HepG2 (cell line): ENCODE data around the gene RBCK1. TPM values are rescaled to one million over a fixed set of nuclear protein-coding genes. Genes with fewer than 3 reads are reported as not detected.

ENCODE experiments used
- BHLHE40 ChIP-seq: IDR thresholded peaks from 2 replicates; pipeline ENCODE4 v1.6.1; 2011; ENCODE audit warnings: low read length, improper control_type of control experiment
- CENPT ChIP-seq: sonication (generic); formaldehyde crosslinking; IDR thresholded peaks from 2 replicates; pipeline ENCODE4 v1.8.0; 2022; ENCODE audit warnings: low read depth, mild to moderate bottlenecking, moderate library complexity, missing genetic modification reagents
- GFI1 ChIP-seq: sonication (generic); formaldehyde crosslinking; IDR thresholded peaks from 2 replicates; pipeline ENCODE4 v1.5.0; 2020; ENCODE audit warnings: missing genetic modification reagents, mild to moderate bottlenecking, borderline replicate concordance
- ZBTB42 ChIP-seq: sonication (generic); formaldehyde crosslinking; IDR thresholded peaks from 2 replicates; pipeline ENCODE4 v1.5.0; 2020; ENCODE audit warnings: mild to moderate bottlenecking, missing genetic modification reagents
- ZHX2 ChIP-seq, 2 experiments: sonication (generic) in 1 of 2; formaldehyde crosslinking in 1 of 2; IDR thresholded peaks; 2 replicates each; pipeline versions ENCODE4 v1.6.1 to v1.9.0; 2014 to 2022; ENCODE audit warnings: antibody characterized with exemption in 1 of 2, borderline replicate concordance in 1 of 2, inconsistent platforms in 1 of 2, low read depth in 1 of 2, missing genetic modification reagents in 1 of 2
- ZNF101 ChIP-seq: sonication (generic); formaldehyde crosslinking; IDR thresholded peaks from 2 replicates; pipeline ENCODE4 v1.4.0; 2020; ENCODE audit warnings: mild to moderate bottlenecking, low read depth, missing genetic modification reagents, borderline replicate concordance
- ZNF7 ChIP-seq: IDR thresholded peaks from 2 replicates; pipeline ENCODE4 v1.6.1; 2016; ENCODE audit warnings: missing biosample characterization, missing genetic modification reagents
- ZNF724P ChIP-seq: sonication (generic); formaldehyde crosslinking; IDR thresholded peaks from 2 replicates; pipeline ENCODE4 v1.8.0; 2022; ENCODE audit warnings: missing genetic modification reagents, borderline replicate concordance
- polyA plus RNA-seq, 8 experiments: library from polyadenylated mRNA; depleted of rRNA in 3 of 8; stranded (reverse) in 7 of 8; unstranded in 1 of 8; fragments of >200 nt; fragmentation: Illumina TruSeq in 4 of 8; extraction: Trizol in 4 of 8; gene quantifications; 2 replicates each; pipeline versions ENCODE4 v1.2.1 to v1.2.3, GENCODE V29; 2011 to 2016; ENCODE audit warnings: low read depth in 4 of 8, missing spikeins in 1 of 8, mixed read lengths in 1 of 8; ENCODE audit not compliant: insufficient read depth in 1 of 8
- total RNA-seq, 5 experiments: library from RNA; depleted of rRNA; stranded (reverse); fragments of >200 nt; fragmentation: Illumina TruSeq; extraction: Trizol; gene quantifications; 2 replicates each; pipeline ENCODE4 v1.2.3, GENCODE V29; 2016; ENCODE audit warnings: low read depth in 1 of 5
- TF ChIP-seq, protein P1 (sequence below): IDR thresholded peaks from 2 replicates; pipeline ENCODE4 v1.6.1; 2016; ENCODE audit warnings: low read depth, missing genetic modification reagents, missing compliant biosample characterization
- TF ChIP-seq, protein P2 (sequence below): sonication (generic); formaldehyde crosslinking; IDR thresholded peaks from 2 replicates; pipeline ENCODE4 v1.8.0; 2022; ENCODE audit warnings: mild to moderate bottlenecking, missing genetic modification reagents, moderate library complexity
- TF ChIP-seq, protein P3 (sequence below), 2 experiments: sonication (generic) in 1 of 2; formaldehyde crosslinking in 1 of 2; IDR thresholded peaks; 2 replicates each; pipeline versions ENCODE4 v1.4.0 to v1.6.1; 2018 to 2020; ENCODE audit warnings: missing genetic modification reagents in 2 of 2, borderline replicate concordance in 1 of 2, low read depth in 1 of 2, mild to moderate bottlenecking in 1 of 2, missing biosample characterization in 1 of 2

Gene RBCK1
- total and polyA plus RNA-seq, 2 of the 13 experiments (the other 11 are each of a cell fraction or from before 2014, with no cell fraction given): 149 to 215 TPM

DNA sequence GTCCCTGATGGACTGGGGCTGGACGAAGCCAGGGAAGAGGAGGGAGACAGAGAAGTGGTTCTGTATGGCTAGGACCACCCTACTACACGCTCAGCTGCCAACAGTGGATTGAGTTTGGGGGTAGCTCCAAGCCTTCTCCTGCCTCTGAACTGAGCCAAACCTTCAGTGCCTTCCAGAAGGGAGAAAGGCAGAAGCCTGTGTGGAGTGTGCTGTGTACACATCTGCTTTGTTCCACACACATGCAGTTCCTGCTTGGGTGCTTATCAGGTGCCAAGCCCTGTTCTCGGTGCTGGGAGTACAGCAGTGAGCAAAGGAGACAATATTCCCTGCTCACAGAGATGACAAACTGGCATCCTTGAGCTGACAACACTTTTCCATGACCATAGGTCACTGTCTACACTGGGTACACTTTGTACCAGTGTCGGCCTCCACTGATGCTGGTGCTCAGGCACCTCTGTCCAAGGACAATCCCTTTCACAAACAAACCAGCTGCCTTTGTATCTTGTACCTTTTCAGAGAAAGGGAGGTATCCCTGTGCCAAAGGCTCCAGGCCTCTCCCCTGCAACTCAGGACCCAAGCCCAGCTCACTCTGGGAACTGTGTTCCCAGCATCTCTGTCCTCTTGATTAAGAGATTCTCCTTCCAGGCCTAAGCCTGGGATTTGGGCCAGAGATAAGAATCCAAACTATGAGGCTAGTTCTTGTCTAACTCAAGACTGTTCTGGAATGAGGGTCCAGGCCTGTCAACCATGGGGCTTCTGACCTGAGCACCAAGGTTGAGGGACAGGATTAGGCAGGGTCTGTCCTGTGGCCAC, 11.3 kb upstream of the RBCK1 start (continued):
- TF ChIP-seq ZHX2 (IDR thresholded peaks at IDR 0.05; ENCODE audit: low read depth) (peak; percentile 60; the same call in 1 of the 2 replicates), ZHX2 (CRISPR knock-in tag; IDR thresholded peaks at IDR 0.05; ENCODE audit: borderline replicate concordance) (no peak), ZNF101 (CRISPR knock-in tag) (no peak), GFI1 (CRISPR knock-in tag) (peak; percentile 82; the same call in 1 of the 2 replicates), ZBTB42 (peak; percentile 18; the same call in 1 of the 2 replicates), CENPT (CRISPR knock-in tag) (no peak), ZNF7 (CRISPR knock-in tag) (no peak), BHLHE40 (no peak; the same call in 1 of the 2 replicates), ZNF724P (CRISPR knock-in tag) (peak; percentile 62; the same call in 1 of the 2 replicates)
- TF ChIP-seq, protein P1, sequence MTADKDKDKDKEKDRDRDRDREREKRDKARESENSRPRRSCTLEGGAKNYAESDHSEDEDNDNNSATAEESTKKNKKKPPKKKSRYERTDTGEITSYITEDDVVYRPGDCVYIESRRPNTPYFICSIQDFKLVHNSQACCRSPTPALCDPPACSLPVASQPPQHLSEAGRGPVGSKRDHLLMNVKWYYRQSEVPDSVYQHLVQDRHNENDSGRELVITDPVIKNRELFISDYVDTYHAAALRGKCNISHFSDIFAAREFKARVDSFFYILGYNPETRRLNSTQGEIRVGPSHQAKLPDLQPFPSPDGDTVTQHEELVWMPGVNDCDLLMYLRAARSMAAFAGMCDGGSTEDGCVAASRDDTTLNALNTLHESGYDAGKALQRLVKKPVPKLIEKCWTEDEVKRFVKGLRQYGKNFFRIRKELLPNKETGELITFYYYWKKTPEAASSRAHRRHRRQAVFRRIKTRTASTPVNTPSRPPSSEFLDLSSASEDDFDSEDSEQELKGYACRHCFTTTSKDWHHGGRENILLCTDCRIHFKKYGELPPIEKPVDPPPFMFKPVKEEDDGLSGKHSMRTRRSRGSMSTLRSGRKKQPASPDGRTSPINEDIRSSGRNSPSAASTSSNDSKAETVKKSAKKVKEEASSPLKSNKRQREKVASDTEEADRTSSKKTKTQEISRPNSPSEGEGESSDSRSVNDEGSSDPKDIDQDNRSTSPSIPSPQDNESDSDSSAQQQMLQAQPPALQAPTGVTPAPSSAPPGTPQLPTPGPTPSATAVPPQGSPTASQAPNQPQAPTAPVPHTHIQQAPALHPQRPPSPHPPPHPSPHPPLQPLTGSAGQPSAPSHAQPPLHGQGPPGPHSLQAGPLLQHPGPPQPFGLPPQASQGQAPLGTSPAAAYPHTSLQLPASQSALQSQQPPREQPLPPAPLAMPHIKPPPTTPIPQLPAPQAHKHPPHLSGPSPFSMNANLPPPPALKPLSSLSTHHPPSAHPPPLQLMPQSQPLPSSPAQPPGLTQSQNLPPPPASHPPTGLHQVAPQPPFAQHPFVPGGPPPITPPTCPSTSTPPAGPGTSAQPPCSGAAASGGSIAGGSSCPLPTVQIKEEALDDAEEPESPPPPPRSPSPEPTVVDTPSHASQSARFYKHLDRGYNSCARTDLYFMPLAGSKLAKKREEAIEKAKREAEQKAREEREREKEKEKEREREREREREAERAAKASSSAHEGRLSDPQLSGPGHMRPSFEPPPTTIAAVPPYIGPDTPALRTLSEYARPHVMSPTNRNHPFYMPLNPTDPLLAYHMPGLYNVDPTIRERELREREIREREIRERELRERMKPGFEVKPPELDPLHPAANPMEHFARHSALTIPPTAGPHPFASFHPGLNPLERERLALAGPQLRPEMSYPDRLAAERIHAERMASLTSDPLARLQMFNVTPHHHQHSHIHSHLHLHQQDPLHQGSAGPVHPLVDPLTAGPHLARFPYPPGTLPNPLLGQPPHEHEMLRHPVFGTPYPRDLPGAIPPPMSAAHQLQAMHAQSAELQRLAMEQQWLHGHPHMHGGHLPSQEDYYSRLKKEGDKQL (CRISPR knock-in tag): peak; percentile 94
- TF ChIP-seq, protein P2, sequence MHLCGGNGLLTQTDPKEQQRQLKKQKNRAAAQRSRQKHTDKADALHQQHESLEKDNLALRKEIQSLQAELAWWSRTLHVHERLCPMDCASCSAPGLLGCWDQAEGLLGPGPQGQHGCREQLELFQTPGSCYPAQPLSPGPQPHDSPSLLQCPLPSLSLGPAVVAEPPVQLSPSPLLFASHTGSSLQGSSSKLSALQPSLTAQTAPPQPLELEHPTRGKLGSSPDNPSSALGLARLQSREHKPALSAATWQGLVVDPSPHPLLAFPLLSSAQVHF (CRISPR knock-in tag): no peak
- TF ChIP-seq, protein P3, sequence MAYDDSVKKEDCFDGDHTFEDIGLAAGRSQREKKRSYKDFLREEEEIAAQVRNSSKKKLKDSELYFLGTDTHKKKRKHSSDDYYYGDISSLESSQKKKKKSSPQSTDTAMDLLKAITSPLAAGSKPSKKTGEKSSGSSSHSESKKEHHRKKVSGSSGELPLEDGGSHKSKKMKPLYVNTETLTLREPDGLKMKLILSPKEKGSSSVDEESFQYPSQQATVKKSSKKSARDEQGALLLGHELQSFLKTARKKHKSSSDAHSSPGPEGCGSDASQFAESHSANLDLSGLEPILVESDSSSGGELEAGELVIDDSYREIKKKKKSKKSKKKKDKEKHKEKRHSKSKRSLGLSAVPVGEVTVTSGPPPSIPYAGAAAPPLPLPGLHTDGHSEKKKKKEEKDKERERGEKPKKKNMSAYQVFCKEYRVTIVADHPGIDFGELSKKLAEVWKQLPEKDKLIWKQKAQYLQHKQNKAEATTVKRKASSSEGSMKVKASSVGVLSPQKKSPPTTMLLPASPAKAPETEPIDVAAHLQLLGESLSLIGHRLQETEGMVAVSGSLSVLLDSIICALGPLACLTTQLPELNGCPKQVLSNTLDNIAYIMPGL (CRISPR knock-in tag; IDR thresholded peaks at IDR 0.05; ENCODE audit: borderline replicate concordance in 1 of 2, low read depth in 1 of 2): peak in 1 of 2 experiments; percentile 53; a peak in 3 of 4 replicates
